Transverse colon (tissue), 4 donors: ENCODE results near the gene RIN3. TPM values are rescaled to one million over a fixed set of nuclear protein-coding genes. Genes with fewer than 3 reads are reported as not detected.

Experiments used
- DNase-seq: peaks from one replicate; pipeline ENCODE4 v3.0.0-alpha.2; 2019
- H3K27ac ChIP-seq, 4 donors: fragments of 200-600 bp; sonication (generic); 2 replicates each; pipeline ENCODE4 v1.5.1; 2016 to 2018; ENCODE audit warnings: inconsistent platforms in 4 of 4
- H3K27me3 ChIP-seq: fragments of 200-600 bp; sonication (generic); 2 replicates; pipeline ENCODE4 v1.5.1; 2017; ENCODE audit warnings: inconsistent platforms
- H3K36me3 ChIP-seq, 4 donors: fragments of 200-600 bp; sonication (generic); 2 replicates each; pipeline ENCODE4 v1.5.1; 2017 to 2019; ENCODE audit warnings: inconsistent platforms in 4 of 4
- H3K4me1 ChIP-seq, 4 donors: fragments of 200-600 bp; sonication (generic); 2 replicates each; pipeline ENCODE4 v1.5.1; 2017 to 2020; ENCODE audit warnings: inconsistent platforms in 4 of 4
- H3K4me3 ChIP-seq, 4 donors: fragments of 200-600 bp; sonication (generic); 1 replicate in 1 of 4; 2 replicates in 3 of 4; pipeline versions ENCODE4 v1.5.1 to v1.6.1; 2017 to 2019; ENCODE audit warnings: inconsistent platforms in 4 of 4
- H3K9me3 ChIP-seq, 2 donors: fragments of 200-600 bp; sonication (generic); 2 replicates each; pipeline ENCODE4 v1.5.1; 2017 to 2019; ENCODE audit warnings: inconsistent platforms in 2 of 2
- CTCF ChIP-seq, 5 experiments: fragments of 200-600 bp in 3 of 5; fragments of 450-650 bp in 2 of 5; sonication (generic) in 3 of 5; IDR thresholded peaks; 1 replicate in 2 of 5; 2 replicates in 3 of 5; pipeline ENCODE4 v1.5.1; 2016 to 2017; ENCODE audit warnings: antibody characterized with exemption in 5 of 5, inconsistent platforms in 3 of 5, mild to moderate bottlenecking in 2 of 5, moderate library complexity in 1 of 5
- EP300 ChIP-seq: sonication (generic); formaldehyde crosslinking; IDR thresholded peaks from one replicate; pipeline ENCODE4 v1.6.1; 2017; ENCODE audit warnings: antibody characterized with exemption, low read depth
- POLR2A ChIP-seq: fragments of 450-650 bp; IDR thresholded peaks from one replicate; pipeline ENCODE4 v1.6.1; 2016; ENCODE audit warnings: antibody characterized with exemption, mild to moderate bottlenecking, moderate library complexity
- POLR2AphosphoS5 ChIP-seq, 3 donors: sonication (generic); formaldehyde crosslinking; IDR thresholded peaks; one replicate each; pipeline ENCODE4 v1.6.1; 2016; ENCODE audit warnings: antibody characterized with exemption in 3 of 3
- WGBS, 2 donors: methylation state at CpG; one replicate each; pipeline ENCODE4 v1.1.5; 2018; ENCODE audit warnings: low coverage in 1 of 2; 5-methylcytosine and 5-hydroxymethylcytosine counted together
- in situ Hi-C, 4 donors: fragments of 200-750 bp; cut with MboI; loops; one replicate each; pipeline versions ENCODE4 v1.15.0 to v1.15.1; 2017; ENCODE audit warnings: low sequenced_read_pairs in 3 of 4, low pct_ligation_motif_present in 1 of 4, low pct_unique_long_range_greater_than_20kb in 1 of 4
- intact Hi-C: fragments of 100-400 bp; cut with DNase I; formaldehyde crosslinking; loops from one replicate; pipeline ENCODE4 v1.15.1; 2023; ENCODE audit warnings: low total_unique reads
- total RNA-seq, 4 donors: library from RNA; depleted of rRNA; stranded (reverse); fragments of >200 nt; gene quantifications; one replicate each; pipeline ENCODE4 v1.1.0, GENCODE V29; 2016

The RIN3 gene
- total RNA-seq, 4 donors from 2014 or later = 16.2 to 24.3 (median 20.7) TPM

GRCh38 chr14:92625213-92625612, 111.6 kb downstream of the RIN3 start:
- intact Hi-C loops = no loop called here

GRCh38 chr14:92626041-92626440, 112.5 kb downstream of the RIN3 start:
- TF ChIP-seq EP300 (no peak), POLR2A (no peak), CTCF (IDR thresholded peaks at IDR 0.05) (no peak), POLR2AphosphoS5 (IDR thresholded peaks at IDR 0.05) (no peak)
- DNase-seq = no peak
- Histone ChIP-seq H3K36me3 (peaks cover 0 to 4% (median 2%) of the 10 kb centered on the region in 4 donors), H3K27ac (no peak overlapping the region), H3K4me3 (no peak overlapping the region), H3K27me3 (no peaks in the 10 kb centered on the region), H3K9me3 (peaks cover 23 to 24% of the 10 kb centered on the region in 2 donors), H3K4me1 (no peaks in the 10 kb centered on the region)
- intact Hi-C loops = no loop called here
- in situ Hi-C loops = no loop called here
- 90 to 100% methylated on average over 2 to 3 of the region's 3 CpGs for WGBS, 2 donors

More at GRCh38 chr14:92625213-92625612, 111.6 kb downstream of the RIN3 start:
- H3K9me3 ChIP-seq = peaks cover 23 to 24% of the 10 kb centered on the region in 2 donors
- H3K27ac ChIP-seq = no peak overlapping the region
- H3K4me1 ChIP-seq = peaks cover 0 to 7% (median 3%) of the 10 kb centered on the region in 4 donors
- WGBS, 2 donors = 91 to 94% methylated on average over 4 to 5 of the region's 5 CpGs
- no peak for DNase-seq
- TF ChIP-seq CTCF (IDR thresholded peaks at IDR 0.05) (no peak), POLR2AphosphoS5 (IDR thresholded peaks at IDR 0.05) (no peak), POLR2A (no peak), EP300 (no peak)
- in situ Hi-C loops = no loop called here
- peaks cover 0 to 4% (median 2%) of the 10 kb centered on the region in 4 donors for H3K36me3 ChIP-seq
- H3K27me3 ChIP-seq = no peaks in the 10 kb centered on the region
- no peak overlapping the region for H3K4me3 ChIP-seq

GRCh38 chr14:92627707-92628215, 114.2 kb downstream of the RIN3 start:
- in situ Hi-C loops = no loop called here
- Histone ChIP-seq H3K4me1 (no peaks in the 10 kb centered on the region), H3K27ac (no peak overlapping the region), H3K4me3 (no peak overlapping the region), H3K27me3 (no peaks in the 10 kb centered on the region), H3K9me3 (peaks cover 15% of the 10 kb centered on the region in 2 donors), H3K36me3 (peaks cover 0 to 4% (median 2%) of the 10 kb centered on the region in 4 donors)
- 92 to 95% methylated on average over 4 to 7 of the region's 7 CpGs for WGBS, 2 donors
- TF ChIP-seq EP300 (no peak), POLR2A (no peak), POLR2AphosphoS5 (IDR thresholded peaks at IDR 0.05) (no peak), CTCF (IDR thresholded peaks at IDR 0.05) (no peak)
- DNase-seq = no peak
- intact Hi-C loops = no loop called here

- Histone ChIP-seq H3K9me3 (peaks cover 15% of the 10 kb centered on the region in 2 donors), H3K4me1 (peaks cover 0 to 7% (median 0%) of the 10 kb centered on the region in 4 donors), H3K36me3 (peaks cover 0 to 4% (median 2%) of the 10 kb centered on the region in 4 donors), H3K4me3 (no peak overlapping the region), H3K27ac (no peak overlapping the region), H3K27me3 (no peaks in the 10 kb centered on the region)
- in situ Hi-C loops = no loop called here
- intact Hi-C loops = no loop called here
- TF ChIP-seq POLR2A = no peak
- TF ChIP-seq CTCF (IDR thresholded peaks at IDR 0.05) = no peak
- no peak for TF ChIP-seq EP300
- TF ChIP-seq POLR2AphosphoS5 (IDR thresholded peaks at IDR 0.05) = no peak
- 94 to 100% methylated on average over 1 to 2 of the region's 2 CpGs for WGBS, 2 donors
- no peak for DNase-seq
Observed at GRCh38 chr14:92628636-92629035, 115.1 kb downstream of the RIN3 start.
